Left lung (tissue), 10 donors: ENCODE results near the gene SMAD5. TPM values are rescaled to one million over a fixed set of nuclear protein-coding genes. Genes with fewer than 3 reads are reported as not detected.

Experiments used
- ATAC-seq: fragments of 200-7000 bp; cut with Tn5 transposase; one replicate; pipeline ENCODE4 v1.9.1; 2020; ENCODE audit warnings: moderate library complexity
- DNase-seq, 4 donors: peaks; one replicate each; pipeline ENCODE4 v3.0.0-alpha.2; 2013 to 2020
- H3K27ac ChIP-seq, 2 donors: fragments of 200-600 bp; sonication (generic) in 1 of 2; one replicate each; pipeline versions ENCODE4 v1.5.0 to v1.8.0; 2020 to 2021
- H3K27me3 ChIP-seq, 2 donors: fragments of 200-600 bp; sonication (generic) in 1 of 2; one replicate each; pipeline versions ENCODE4 v1.5.0 to v1.8.0; 2020 to 2021
- H3K36me3 ChIP-seq, 2 donors: fragments of 200-600 bp; sonication (generic) in 1 of 2; one replicate each; pipeline versions ENCODE4 v1.5.0 to v1.8.0; 2020 to 2021
- H3K4me1 ChIP-seq, 2 donors: fragments of 200-600 bp; one replicate each; pipeline ENCODE4 v1.8.0; 2021
- H3K4me3 ChIP-seq, 2 donors: fragments of 200-600 bp; sonication (generic) in 1 of 2; one replicate each; pipeline versions ENCODE4 v1.5.0 to v1.8.0; 2020 to 2021; ENCODE audit warnings: mild to moderate bottlenecking in 1 of 2
- H3K9me3 ChIP-seq, 2 donors: fragments of 200-600 bp; sonication (generic) in 1 of 2; one replicate each; pipeline versions ENCODE4 v1.5.0 to v1.8.0; 2020 to 2021
- intact Hi-C, 2 donors: fragments of 100-400 bp; cut with DNase I; formaldehyde crosslinking; loops; one replicate each; pipeline versions ENCODE4 v1.11.2 to v1.14.2; 2022
- polyA plus RNA-seq, 6 donors: library from polyadenylated mRNA; unstranded; fragments of 120-200 nt; gene quantifications; one replicate each; pipeline ENCODE4 v1.2.1, GENCODE V29; 2013; ENCODE audit not compliant: insufficient read length in 6 of 6
- total RNA-seq, 2 donors: library from RNA; stranded (reverse); fragmentation: NEBNext Ultra II Directional; extraction: Animal tissue kit (Norgen Biotek cat#: 25700); gene quantifications; one replicate each; pipeline ENCODE4 v1.2.1, GENCODE V29; 2021
- TF ChIP-seq, protein P1 (sequence below), 2 donors: fragments of 200-600 bp; sonication (generic) in 1 of 2; IDR thresholded peaks; one replicate each; pipeline versions ENCODE4 v1.5.0 to v1.8.0; 2021; ENCODE audit warnings: antibody characterized with exemption in 2 of 2
- donor health status: DM: no; HTN: yes; CAD: no.
- donor health status: DM: no; HTN: no; CAD: no.

The SMAD5 gene
- total and polyA plus RNA-seq, 8 donors, result 54.7 to 83.5 (median 73.6) TPM

DNA sequence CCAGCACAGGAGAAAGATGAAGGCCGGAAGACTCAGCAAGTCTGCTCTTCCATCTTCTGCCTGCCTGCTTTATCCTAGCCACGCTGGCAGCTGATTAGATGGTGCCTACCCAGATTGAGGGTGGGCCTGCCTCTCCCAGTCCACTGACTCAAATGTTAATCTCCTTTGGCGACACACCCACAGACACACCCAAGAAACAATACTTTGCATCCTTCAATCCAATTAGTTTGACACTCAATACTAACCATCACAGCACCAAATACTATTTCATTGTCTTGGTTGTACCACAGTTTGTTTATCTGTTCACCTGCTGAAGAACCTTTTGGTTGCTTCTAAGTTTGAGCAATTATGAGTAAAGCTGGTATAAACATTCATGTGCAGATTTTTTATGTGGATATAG, 36.6 kb downstream of the SMAD5 start:
- ATAC-seq, result no peak
- no peak overlapping the region for H3K4me3 ChIP-seq
- H3K27ac ChIP-seq, result no peak overlapping the region
- intact Hi-C loops, result no loop called here
- no peaks in the 10 kb centered on the region for H3K27me3 ChIP-seq
- H3K4me1 ChIP-seq, result no peaks in the 10 kb centered on the region
- H3K9me3 ChIP-seq, result no peaks in the 10 kb centered on the region
- no peak for DNase-seq
- TF ChIP-seq, protein P1, sequence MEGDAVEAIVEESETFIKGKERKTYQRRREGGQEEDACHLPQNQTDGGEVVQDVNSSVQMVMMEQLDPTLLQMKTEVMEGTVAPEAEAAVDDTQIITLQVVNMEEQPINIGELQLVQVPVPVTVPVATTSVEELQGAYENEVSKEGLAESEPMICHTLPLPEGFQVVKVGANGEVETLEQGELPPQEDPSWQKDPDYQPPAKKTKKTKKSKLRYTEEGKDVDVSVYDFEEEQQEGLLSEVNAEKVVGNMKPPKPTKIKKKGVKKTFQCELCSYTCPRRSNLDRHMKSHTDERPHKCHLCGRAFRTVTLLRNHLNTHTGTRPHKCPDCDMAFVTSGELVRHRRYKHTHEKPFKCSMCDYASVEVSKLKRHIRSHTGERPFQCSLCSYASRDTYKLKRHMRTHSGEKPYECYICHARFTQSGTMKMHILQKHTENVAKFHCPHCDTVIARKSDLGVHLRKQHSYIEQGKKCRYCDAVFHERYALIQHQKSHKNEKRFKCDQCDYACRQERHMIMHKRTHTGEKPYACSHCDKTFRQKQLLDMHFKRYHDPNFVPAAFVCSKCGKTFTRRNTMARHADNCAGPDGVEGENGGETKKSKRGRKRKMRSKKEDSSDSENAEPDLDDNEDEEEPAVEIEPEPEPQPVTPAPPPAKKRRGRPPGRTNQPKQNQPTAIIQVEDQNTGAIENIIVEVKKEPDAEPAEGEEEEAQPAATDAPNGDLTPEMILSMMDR (IDR thresholded peaks at IDR 0.05), result no peak
- peaks cover 0 to 43% of the 10 kb centered on the region in 2 donors for H3K36me3 ChIP-seq

DNA sequence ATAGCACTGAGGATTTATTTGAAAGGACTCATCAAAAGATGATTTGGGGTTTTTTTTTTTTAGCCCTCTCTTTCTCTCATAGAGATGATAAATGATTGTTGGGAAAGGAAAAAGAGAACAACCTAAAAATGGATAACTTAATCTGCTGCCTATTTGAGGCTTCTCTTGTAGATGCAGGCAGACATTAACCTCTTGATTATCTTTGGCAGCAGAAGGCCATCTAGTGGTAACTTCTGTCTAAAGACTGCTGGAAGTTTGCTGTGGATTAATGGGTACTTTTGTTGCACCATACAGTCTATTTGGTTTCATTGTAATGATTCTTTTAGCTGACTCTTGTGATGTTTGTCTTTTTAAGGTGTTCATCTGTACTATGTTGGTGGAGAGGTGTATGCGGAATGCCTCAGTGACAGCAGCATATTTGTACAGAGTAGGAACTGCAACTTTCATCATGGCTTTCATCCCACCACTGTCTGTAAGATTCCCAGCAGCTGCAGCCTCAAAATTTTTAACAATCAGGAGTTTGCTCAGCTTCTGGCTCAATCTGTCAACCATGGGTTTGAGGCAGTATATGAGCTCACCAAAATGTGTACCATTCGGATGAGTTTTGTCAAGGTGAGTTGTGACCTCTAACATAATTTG, 41.5 kb downstream of the SMAD5 start:
- intact Hi-C loops, result loop anchor here in 1 of 2 donors (10.0 kb wide), 1 partner anchor 229 kb away; no protein-coding TSS in a partner anchor
- Histone ChIP-seq H3K27me3 (no peaks in the 10 kb centered on the region), H3K9me3 (no peaks in the 10 kb centered on the region), H3K4me1 (no peaks in the 10 kb centered on the region), H3K27ac (no peak overlapping the region), H3K4me3 (no peak overlapping the region), H3K36me3 (peaks cover 0 to 61% of the 10 kb centered on the region in 2 donors)
- DNase-seq, result peak in 2 of 4 donors; percentile 48 to 53
- ATAC-seq, result peak; percentile 84
- TF ChIP-seq, protein P1 (IDR thresholded peaks at IDR 0.05), result peak; percentile 37 to 43

DNA sequence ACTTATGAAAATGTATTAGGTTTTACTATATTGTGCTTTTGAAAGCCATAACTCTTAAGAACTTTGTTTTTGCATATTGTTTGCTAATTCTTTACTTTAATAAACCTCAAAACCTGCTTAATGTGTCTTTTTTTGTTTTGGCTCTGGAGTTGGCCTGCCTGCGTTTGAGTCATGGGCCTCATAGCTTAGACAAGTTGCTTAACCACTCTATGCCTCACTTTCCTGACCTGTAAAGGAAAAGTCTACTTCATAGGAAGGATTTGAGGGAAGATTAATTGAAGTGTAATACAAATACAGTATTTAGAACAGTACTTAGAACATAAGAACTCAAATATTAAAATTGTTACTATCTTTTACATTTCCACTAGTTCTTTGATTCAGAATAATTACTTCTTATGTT, 50.0 kb downstream of the SMAD5 start:
- Histone ChIP-seq H3K27ac (no peak overlapping the region), H3K4me1 (no peaks in the 10 kb centered on the region), H3K9me3 (no peaks in the 10 kb centered on the region), H3K4me3 (no peak overlapping the region), H3K36me3 (peaks cover 0 to 30% of the 10 kb centered on the region in 2 donors), H3K27me3 (no peaks in the 10 kb centered on the region)
- DNase-seq (no peak), ATAC-seq (no peak)
- intact Hi-C loops, result no loop called here
- TF ChIP-seq, protein P1 (IDR thresholded peaks at IDR 0.05), result no peak

DNA sequence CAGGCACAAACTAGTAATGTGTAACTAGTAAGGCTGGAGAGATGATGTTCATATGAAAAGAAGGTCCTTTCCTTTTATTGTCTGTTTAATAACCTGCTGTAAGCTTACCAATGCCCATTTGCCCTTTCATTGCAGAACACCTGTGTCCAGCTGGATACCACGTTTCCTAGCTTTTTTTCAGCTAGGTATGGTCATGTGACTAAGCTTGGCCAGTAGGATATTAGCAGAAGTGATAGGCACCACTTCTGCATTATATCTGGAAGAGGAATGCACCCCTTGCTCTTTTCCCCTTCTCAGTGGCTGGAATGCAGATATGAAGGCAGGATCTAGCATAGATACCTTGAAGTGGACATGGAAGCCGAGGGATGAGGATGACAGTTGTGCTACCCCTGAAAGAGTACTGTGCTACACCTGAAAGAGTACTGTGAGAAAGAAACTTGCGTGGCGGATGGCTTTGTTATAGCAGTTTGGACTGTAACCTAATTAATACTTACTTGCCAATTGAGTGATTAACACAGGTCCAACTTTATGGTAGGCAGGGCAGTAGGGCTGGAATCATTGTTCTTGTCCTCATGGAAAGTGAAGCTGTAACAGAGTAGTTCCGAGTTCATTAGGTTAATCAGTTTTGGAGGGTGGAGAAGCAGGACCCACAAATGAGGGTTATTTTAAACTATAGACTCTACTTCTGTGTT, 53.5 kb downstream of the SMAD5 start:
- Histone ChIP-seq H3K27ac (no peak overlapping the region), H3K27me3 (peaks cover 3 to 15% of the 10 kb centered on the region in 2 donors), H3K9me3 (no peaks in the 10 kb centered on the region), H3K4me3 (no peak overlapping the region), H3K4me1 (no peaks in the 10 kb centered on the region), H3K36me3 (peaks cover 0 to 19% of the 10 kb centered on the region in 2 donors)
- ATAC-seq (no peak), DNase-seq (no peak)
- TF ChIP-seq, protein P1 (IDR thresholded peaks at IDR 0.05), result no peak
- intact Hi-C loops, result no loop called here

DNA sequence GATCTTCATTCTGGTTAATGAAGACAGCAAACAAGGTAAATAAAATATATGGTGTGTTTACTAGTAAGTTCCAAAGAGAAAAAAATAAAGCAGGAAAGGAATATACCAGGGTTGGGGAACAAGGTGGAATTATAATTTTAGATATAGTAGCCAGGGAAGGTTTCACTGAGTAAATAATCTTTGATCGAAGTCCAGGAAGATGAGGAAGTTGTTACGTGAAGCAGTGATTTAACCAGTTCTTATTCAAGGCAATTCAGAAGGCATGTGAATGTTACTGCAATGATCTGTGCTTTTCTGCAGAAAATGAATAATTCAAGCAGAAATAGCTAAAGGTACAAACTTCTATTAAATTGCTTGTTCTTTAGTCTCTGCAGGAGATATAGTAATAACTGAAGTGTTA, 54.2 kb downstream of the SMAD5 start:
- intact Hi-C loops, result no loop called here
- Histone ChIP-seq H3K4me3 (no peak overlapping the region), H3K36me3 (peaks cover 0 to 19% of the 10 kb centered on the region in 2 donors), H3K27me3 (peaks cover 9 to 22% of the 10 kb centered on the region in 2 donors), H3K9me3 (no peaks in the 10 kb centered on the region), H3K27ac (no peak overlapping the region), H3K4me1 (peaks cover under 1 to 6% of the 10 kb centered on the region in 2 donors)
- no peak for DNase-seq
- TF ChIP-seq, protein P1 (IDR thresholded peaks at IDR 0.05), result no peak
- no peak for ATAC-seq
